RCC 7860 (cell line): Measurements from ENCODE around the gene KRTAP5-6.

Source experiments
- DNase-seq: peaks from one replicate; pipeline ENCODE4 v3.0.0-alpha.2; 2015; ENCODE audit warnings: low spot score
- FAIRE-seq: peaks from 2 replicates; lab custom pipeline; 2012; peaks lifted over from hg19 to GRCh38; lab: Jason Lieb, UNC

The KRTAP5-6 gene

DNA sequence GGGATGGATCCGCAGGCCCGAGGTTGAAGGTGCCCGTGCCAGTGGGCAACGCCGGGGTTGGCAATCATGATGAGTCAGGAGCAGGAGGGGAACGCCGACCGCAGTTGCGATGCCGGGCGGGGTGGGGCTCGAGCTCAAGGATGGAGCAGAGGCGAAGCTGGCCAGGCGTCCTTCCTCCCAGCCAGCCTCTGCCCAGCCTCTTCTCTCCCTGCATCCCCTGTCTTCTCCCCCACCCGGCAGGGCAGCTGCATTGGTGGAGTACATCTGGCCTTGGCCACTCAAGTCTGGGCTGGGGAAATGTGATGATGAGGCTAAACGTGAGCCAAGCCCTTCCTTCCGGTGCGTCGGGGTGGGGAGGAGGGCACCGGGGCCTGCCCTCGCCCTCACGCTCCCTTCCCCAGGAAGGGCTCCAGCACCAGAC, 49.5 kb downstream of the KRTAP5-6 start:
- DNase-seq (no peak), FAIRE-seq (no peak)

DNA sequence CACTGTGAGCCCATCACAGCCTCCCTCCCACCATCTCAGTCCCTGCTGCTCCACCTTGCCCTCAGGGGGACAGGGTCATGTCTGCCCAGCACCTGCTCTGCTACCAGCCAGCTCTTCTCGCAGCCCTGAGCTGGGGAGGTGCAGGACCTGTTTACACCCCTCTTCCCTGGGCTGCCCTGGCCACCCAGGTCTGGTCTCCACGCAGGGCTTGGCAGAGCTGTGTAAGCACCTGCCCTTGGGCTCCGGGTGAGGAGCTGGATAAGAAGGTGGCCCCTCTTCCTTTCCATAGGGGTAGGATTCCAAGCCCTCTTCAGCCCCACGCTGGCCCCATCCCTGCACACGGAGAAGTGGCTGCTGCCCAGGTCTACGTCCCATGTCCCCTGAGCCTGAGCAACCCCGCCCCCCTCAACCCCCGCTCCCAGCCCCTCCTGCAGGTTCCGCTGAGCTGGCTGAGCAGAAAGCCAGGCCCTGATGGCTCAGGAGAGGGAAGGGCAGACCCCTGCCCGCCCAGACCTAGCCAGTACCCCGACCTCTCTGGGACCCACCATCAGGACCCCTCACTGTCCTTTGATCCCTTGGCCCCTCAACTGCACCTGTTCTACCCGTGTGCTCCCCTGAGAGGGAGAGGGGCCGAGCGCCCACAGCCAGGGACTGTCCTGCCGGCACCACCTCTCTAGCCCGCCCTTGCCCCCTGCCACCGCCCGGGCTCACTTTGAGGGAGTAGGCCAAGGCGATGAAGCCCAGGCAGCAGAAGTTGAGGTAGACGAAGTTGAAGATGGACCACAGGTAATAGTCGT, 50.2 kb downstream of the KRTAP5-6 start:
- DNase-seq (no peak), FAIRE-seq (no peak)
